PC-9 (cell line): ENCODE measurements around the gene PTBP2. TPM values are rescaled to one million over a fixed set of nuclear protein-coding genes. Genes with fewer than 3 reads are reported as not detected.

Experiments
- BruUV-seq: library from RNA; stranded (reverse); fragments of 400-500 nt; replicated peaks from 2 replicates; lab custom pipeline; 2021; lab: Mats Ljungman, UMichigan
- CTCF ChIA-PET: fragments of 300-600 bp; sonication (Branson Sonifier 250); formaldehyde crosslinking; loops from one replicate; lab custom pipeline; 2022; ENCODE audit warnings: antibody characterized with exemption; lab: Charles Lee
- POLR2A ChIA-PET: fragments of 300-600 bp; sonication (Branson Sonifier 250); formaldehyde crosslinking; loops from one replicate; lab custom pipeline; 2022; ENCODE audit warnings: antibody characterized with exemption; ENCODE audit not compliant: unreplicated experiment; lab: Charles Lee
- DNase-seq, 2 experiments: peaks; one replicate each; pipeline versions ENCODE4 v3.0.0 to v3.0.0-alpha.2; 2015 to 2022; ENCODE audit warnings: mixed read lengths in 1 of 2
- H2AFZ ChIP-seq: fragments of 200-600 bp; sonication (generic); 2 replicates; pipeline ENCODE4 v1.8.1; 2017; ENCODE audit warnings: antibody characterized with exemption
- H3F3A ChIP-seq: fragments of 200-600 bp; sonication (generic); 2 replicates; pipeline ENCODE4 v1.8.1; 2017; ENCODE audit warnings: antibody characterized with exemption, mild to moderate bottlenecking, low read depth; ENCODE audit not compliant: insufficient read depth
- H3K27ac ChIP-seq: fragments of 200-600 bp; sonication (generic); 2 replicates; pipeline ENCODE4 v1.6.1; 2016; ENCODE audit warnings: mixed run types
- H3K27me3 ChIP-seq: fragments of 200-600 bp; sonication (generic); 2 replicates; pipeline ENCODE4 v1.6.1; 2016; ENCODE audit warnings: low read depth, mixed run types; ENCODE audit not compliant: insufficient read depth
- H3K36me3 ChIP-seq: fragments of 200-600 bp; sonication (generic); 2 replicates; pipeline ENCODE4 v1.6.1; 2016; ENCODE audit warnings: low read depth, mixed run types
- H3K4me1 ChIP-seq: fragments of 200-600 bp; sonication (generic); replicated peaks from 2 replicates; pipeline ENCODE4 v1.6.1; 2016; ENCODE audit warnings: mixed run types; ENCODE audit not compliant: insufficient read depth
- H3K4me2 ChIP-seq: fragments of 200-600 bp; sonication (generic); 2 replicates; pipeline ENCODE4 v1.6.1; 2017; ENCODE audit warnings: mixed run types
- H3K4me3 ChIP-seq: fragments of 200-600 bp; sonication (generic); 2 replicates; pipeline ENCODE4 v1.6.1; 2016; ENCODE audit warnings: mixed run types
- H3K79me2 ChIP-seq: fragments of 200-600 bp; sonication (generic); 2 replicates; pipeline ENCODE4 v1.6.1; 2017; ENCODE audit warnings: low read depth, mixed run types
- H3K9me2 ChIP-seq: fragments of 200-600 bp; sonication (generic); 2 replicates; pipeline ENCODE4 v1.8.1; 2017; ENCODE audit warnings: mild to moderate bottlenecking; ENCODE audit not compliant: insufficient read depth
- H3K9me3 ChIP-seq: fragments of 200-600 bp; sonication (generic); 2 replicates; pipeline ENCODE4 v1.8.1; 2016; ENCODE audit warnings: low read depth; ENCODE audit not compliant: insufficient read depth
- H4K20me1 ChIP-seq: fragments of 200-600 bp; sonication (generic); 2 replicates; pipeline ENCODE4 v1.8.1; 2017; ENCODE audit not compliant: insufficient read depth
- EZH2 ChIP-seq: fragments of 200-600 bp; sonication (generic); IDR thresholded peaks from 2 replicates; pipeline ENCODE4 v1.8.0; 2017; ENCODE audit warnings: antibody characterized with exemption, low read depth
- intact Hi-C: fragments of 100-400 bp; cut with micrococcal nuclease; formaldehyde crosslinking; loops from one replicate; pipeline ENCODE4 v1.10.0; 2022; ENCODE audit not compliant: unreplicated experiment
- total RNA-seq: library from RNA; stranded (reverse); gene quantifications from 2 replicates; pipeline ENCODE4 v1.2.3, GENCODE V29; 2021
- TF ChIP-seq, protein P1 (sequence below): fragments of 200-600 bp; sonication (generic); conservative IDR thresholded peaks from 2 replicates; pipeline ENCODE4 v1.6.1; 2017; ENCODE audit warnings: mixed run types, antibody characterized with exemption, mild to moderate bottlenecking, moderate library complexity

PTBP2 gene
- total RNA-seq, 1 experiment from 2014 or later, result 14.0 TPM

GRCh38 chr1:96833376-96833775, 111.8 kb downstream of the PTBP2 start:
- no peak overlapping the region for H3K4me2 ChIP-seq
- BruUV-seq, result no TSS peak
- intact Hi-C loops, result no loop called here

GRCh38 chr1:96834986-96835385, 113.4 kb downstream of the PTBP2 start:
- H3K4me3 ChIP-seq, result no peak overlapping the region
- no peak for TF ChIP-seq EZH2
- TF ChIP-seq, protein P1, sequence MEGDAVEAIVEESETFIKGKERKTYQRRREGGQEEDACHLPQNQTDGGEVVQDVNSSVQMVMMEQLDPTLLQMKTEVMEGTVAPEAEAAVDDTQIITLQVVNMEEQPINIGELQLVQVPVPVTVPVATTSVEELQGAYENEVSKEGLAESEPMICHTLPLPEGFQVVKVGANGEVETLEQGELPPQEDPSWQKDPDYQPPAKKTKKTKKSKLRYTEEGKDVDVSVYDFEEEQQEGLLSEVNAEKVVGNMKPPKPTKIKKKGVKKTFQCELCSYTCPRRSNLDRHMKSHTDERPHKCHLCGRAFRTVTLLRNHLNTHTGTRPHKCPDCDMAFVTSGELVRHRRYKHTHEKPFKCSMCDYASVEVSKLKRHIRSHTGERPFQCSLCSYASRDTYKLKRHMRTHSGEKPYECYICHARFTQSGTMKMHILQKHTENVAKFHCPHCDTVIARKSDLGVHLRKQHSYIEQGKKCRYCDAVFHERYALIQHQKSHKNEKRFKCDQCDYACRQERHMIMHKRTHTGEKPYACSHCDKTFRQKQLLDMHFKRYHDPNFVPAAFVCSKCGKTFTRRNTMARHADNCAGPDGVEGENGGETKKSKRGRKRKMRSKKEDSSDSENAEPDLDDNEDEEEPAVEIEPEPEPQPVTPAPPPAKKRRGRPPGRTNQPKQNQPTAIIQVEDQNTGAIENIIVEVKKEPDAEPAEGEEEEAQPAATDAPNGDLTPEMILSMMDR, result no peak
- POLR2A ChIA-PET, result no interaction called here

More at GRCh38 chr1:96833376-96833775, 111.8 kb downstream of the PTBP2 start:
- Histone ChIP-seq H3K4me1 (no peaks in the 10 kb centered on the region), H3F3A (no peaks in the 10 kb centered on the region), H2AFZ (no peak overlapping the region), H3K9me3 (no peaks in the 10 kb centered on the region), H3K27ac (no peak overlapping the region), H3K4me3 (no peak overlapping the region), H3K79me2 (no peaks in the 10 kb centered on the region), H3K36me3 (no peaks in the 10 kb centered on the region), H4K20me1 (no peaks in the 10 kb centered on the region), H3K9me2 (no peaks in the 10 kb centered on the region), H3K27me3 (no peaks in the 10 kb centered on the region)
- no peak for DNase-seq
- no peak for TF ChIP-seq EZH2
- TF ChIP-seq, protein P1, result no peak
- ChIA-PET POLR2A (no interaction called here), CTCF (no interaction called here)

GRCh38 chr1:96837057-96837780, 115.6 kb downstream of the PTBP2 start:
- no peaks in the 10 kb centered on the region for H3K36me3 ChIP-seq
- H2AFZ ChIP-seq, result no peak overlapping the region
- H3K9me3 ChIP-seq, result no peaks in the 10 kb centered on the region
- no peaks in the 10 kb centered on the region for H3K27me3 ChIP-seq
- TF ChIP-seq, protein P1, result no peak
- no peak for TF ChIP-seq EZH2
- no TSS peak for BruUV-seq
- ChIA-PET CTCF (no interaction called here), POLR2A (no interaction called here)
- H3K4me3 ChIP-seq, result no peak overlapping the region
- DNase-seq, result no peak
- H3F3A ChIP-seq, result no peaks in the 10 kb centered on the region
- no peak overlapping the region for H3K27ac ChIP-seq
- no peaks in the 10 kb centered on the region for H3K79me2 ChIP-seq
- H3K4me2 ChIP-seq, result no peak overlapping the region
- no peaks in the 10 kb centered on the region for H3K4me1 ChIP-seq
- no peaks in the 10 kb centered on the region for H3K9me2 ChIP-seq
- no peaks in the 10 kb centered on the region for H4K20me1 ChIP-seq
- intact Hi-C loops, result no loop called here

More at GRCh38 chr1:96834986-96835385, 113.4 kb downstream of the PTBP2 start:
- H2AFZ ChIP-seq, result no peak overlapping the region
- no peaks in the 10 kb centered on the region for H3K9me2 ChIP-seq
- H3K27me3 ChIP-seq, result no peaks in the 10 kb centered on the region
- no peak overlapping the region for H3K4me2 ChIP-seq
- CTCF ChIA-PET, result no interaction called here
- H4K20me1 ChIP-seq, result no peaks in the 10 kb centered on the region
- H3K9me3 ChIP-seq, result no peaks in the 10 kb centered on the region
- no peaks in the 10 kb centered on the region for H3K79me2 ChIP-seq
- H3K36me3 ChIP-seq, result no peaks in the 10 kb centered on the region
- no peak overlapping the region for H3K27ac ChIP-seq
- no TSS peak for BruUV-seq
- no peaks in the 10 kb centered on the region for H3F3A ChIP-seq
- DNase-seq, result no peak
- intact Hi-C loops, result no loop called here
- no peaks in the 10 kb centered on the region for H3K4me1 ChIP-seq
